ENCODE data around the gene SYT1.

SYT1 gene

GRCh38 chr12:79415321-79415720 is 550.7 kb downstream of the SYT1 start:
- ChIA-PET CTCF (interaction anchor here (1.1 kb wide), 1 partner anchor 17 kb away, joined by 4 read pairs; no protein-coding TSS in a partner anchor), POLR2A (no interaction called here)
- no peak for DNase-seq (ENCODE audit: extremely low spot score)
- no peak for TF ChIP-seq CTCF (IDR thresholded peaks at IDR 0.05; ENCODE audit: control extremely low read depth, extremely low read depth, low read depth, missing control alignments)

GRCh38 chr12:79415746-79416435 is 551.3 kb downstream of the SYT1 start:
- no peak for TF ChIP-seq CTCF (IDR thresholded peaks at IDR 0.05; ENCODE audit: control extremely low read depth, extremely low read depth, low read depth, missing control alignments)
- ChIA-PET POLR2A (no interaction called here), CTCF (interaction anchor here (1.1 kb wide), 1 partner anchor 18 kb away, joined by 4 read pairs; no protein-coding TSS in a partner anchor)
- DNase-seq (ENCODE audit: extremely low spot score), result no peak

GRCh38 chr12:79420146-79420618 is 555.6 kb downstream of the SYT1 start:
- CTCF ChIA-PET, result interaction anchor here (1.1 to 1.3 kb wide), 3 partner anchors 8 to 23 kb away, joined by 3 to 4 read pairs (median 4); no protein-coding TSS in a partner anchor
- no peak for DNase-seq (ENCODE audit: extremely low spot score)
- TF ChIP-seq CTCF (IDR thresholded peaks at IDR 0.05; ENCODE audit: control extremely low read depth, extremely low read depth, low read depth, missing control alignments), result peak; percentile 7
- POLR2A ChIA-PET, result no interaction called here

GRCh38 chr12:79421236-79421740 is 556.7 kb downstream of the SYT1 start:
- POLR2A ChIA-PET, result no interaction called here
- DNase-seq (ENCODE audit: extremely low spot score), result no peak
- TF ChIP-seq CTCF (IDR thresholded peaks at IDR 0.05; ENCODE audit: control extremely low read depth, extremely low read depth, low read depth, missing control alignments), result no peak
- CTCF ChIA-PET, result interaction anchor here (1.3 kb wide), 1 partner anchor 28 kb away, joined by 3 read pairs; no protein-coding TSS in a partner anchor

- DNase-seq (ENCODE audit: extremely low spot score), result no peak
- TF ChIP-seq CTCF (IDR thresholded peaks at IDR 0.05; ENCODE audit: control extremely low read depth, extremely low read depth, low read depth, missing control alignments), result no peak
- ChIA-PET POLR2A (no interaction called here), CTCF (interaction anchor here (1.3 to 1.5 kb wide), 2 partner anchors 14 to 27 kb away, joined by 3 read pairs; no protein-coding TSS in a partner anchor)
Observed at GRCh38 chr12:79422060-79422812, 557.7 kb downstream of the SYT1 start.

GRCh38 chr12:79423560-79423959 is 559.0 kb downstream of the SYT1 start:
- TF ChIP-seq CTCF (IDR thresholded peaks at IDR 0.05; ENCODE audit: control extremely low read depth, extremely low read depth, low read depth, missing control alignments), result no peak
- CTCF ChIA-PET, result interaction anchor here (1.5 kb wide), 1 partner anchor 16 kb away, joined by 3 read pairs; no protein-coding TSS in a partner anchor
- POLR2A ChIA-PET, result no interaction called here

More at GRCh38 chr12:79423560-79423959, 559.0 kb downstream of the SYT1 start:
- DNase-seq (ENCODE audit: extremely low spot score), result no peak
